Measurements from ENCODE around the gene PDE4D.

Gene PDE4D

GRCh38 chr5:59328709-59329296, 564.7 kb downstream of the PDE4D start:
- no peak overlapping the region for H3K4me3 ChIP-seq (ENCODE audit: low read length)
- H3K36me3 ChIP-seq (ENCODE audit: control insufficient read depth, insufficient read depth, low read length), result no peaks in the 10 kb centered on the region
- no peaks in the 10 kb centered on the region for H3K9me3 ChIP-seq (ENCODE audit: control insufficient read depth, low read length)
- H3K4me1 ChIP-seq (ENCODE audit: control insufficient read depth, insufficient read depth, low read length), result no peaks in the 10 kb centered on the region
- H3K9ac ChIP-seq (ENCODE audit: low read length), result no peak overlapping the region
- H3K27me3 ChIP-seq (ENCODE audit: control insufficient read depth, insufficient read depth, low read length), result no peaks in the 10 kb centered on the region

- Histone ChIP-seq H3K9me3 (ENCODE audit: control insufficient read depth, low read length) (no peaks in the 10 kb centered on the region), H3K27me3 (ENCODE audit: control insufficient read depth, insufficient read depth, low read length) (no peaks in the 10 kb centered on the region), H3K4me3 (ENCODE audit: low read length) (no peak overlapping the region), H3K36me3 (ENCODE audit: control insufficient read depth, insufficient read depth, low read length) (no peaks in the 10 kb centered on the region), H3K9ac (ENCODE audit: low read length) (no peak overlapping the region), H3K4me1 (ENCODE audit: control insufficient read depth, insufficient read depth, low read length) (peaks cover 4% of the 10 kb centered on the region)
These were observed 566.1 kb downstream of the PDE4D start for GRCh38 chr5:59327191-59327980.

GRCh38 chr5:59326596-59326995, 566.9 kb downstream of the PDE4D start:
- no peaks in the 10 kb centered on the region for H3K36me3 ChIP-seq (ENCODE audit: control insufficient read depth, insufficient read depth, low read length)
- no peaks in the 10 kb centered on the region for H3K9me3 ChIP-seq (ENCODE audit: control insufficient read depth, low read length)
- no peak overlapping the region for H3K9ac ChIP-seq (ENCODE audit: low read length)
- peaks cover 4% of the 10 kb centered on the region for H3K4me1 ChIP-seq (ENCODE audit: control insufficient read depth, insufficient read depth, low read length)
- no peak overlapping the region for H3K4me3 ChIP-seq (ENCODE audit: low read length)
- H3K27me3 ChIP-seq (ENCODE audit: control insufficient read depth, insufficient read depth, low read length), result no peaks in the 10 kb centered on the region

GRCh38 chr5:59325070-59325469, 568.5 kb downstream of the PDE4D start:
- no peaks in the 10 kb centered on the region for H3K27me3 ChIP-seq (ENCODE audit: control insufficient read depth, insufficient read depth, low read length)
- H3K4me1 ChIP-seq (ENCODE audit: control insufficient read depth, insufficient read depth, low read length), result peaks cover 4% of the 10 kb centered on the region
- no peak overlapping the region for H3K9ac ChIP-seq (ENCODE audit: low read length)
- no peak overlapping the region for H3K4me3 ChIP-seq (ENCODE audit: low read length)
- no peaks in the 10 kb centered on the region for H3K9me3 ChIP-seq (ENCODE audit: control insufficient read depth, low read length)
- no peaks in the 10 kb centered on the region for H3K36me3 ChIP-seq (ENCODE audit: control insufficient read depth, insufficient read depth, low read length)

GRCh38 chr5:59322894-59323293, 570.6 kb downstream of the PDE4D start:
- no peaks in the 10 kb centered on the region for H3K36me3 ChIP-seq (ENCODE audit: control insufficient read depth, insufficient read depth, low read length)
- no peak overlapping the region for H3K4me3 ChIP-seq (ENCODE audit: low read length)
- no peaks in the 10 kb centered on the region for H3K9me3 ChIP-seq (ENCODE audit: control insufficient read depth, low read length)
- peaks cover 5% of the 10 kb centered on the region for H3K4me1 ChIP-seq (ENCODE audit: control insufficient read depth, insufficient read depth, low read length)
- H3K27me3 ChIP-seq (ENCODE audit: control insufficient read depth, insufficient read depth, low read length), result no peaks in the 10 kb centered on the region
- H3K9ac ChIP-seq (ENCODE audit: low read length), result no peak overlapping the region

GRCh38 chr5:59322058-59322457, 571.5 kb downstream of the PDE4D start:
- H3K36me3 ChIP-seq (ENCODE audit: control insufficient read depth, insufficient read depth, low read length), result no peaks in the 10 kb centered on the region
- H3K4me1 ChIP-seq (ENCODE audit: control insufficient read depth, insufficient read depth, low read length), result peaks cover 13% of the 10 kb centered on the region
- H3K4me3 ChIP-seq (ENCODE audit: low read length), result no peak overlapping the region
- no peak overlapping the region for H3K9ac ChIP-seq (ENCODE audit: low read length)
- H3K27me3 ChIP-seq (ENCODE audit: control insufficient read depth, insufficient read depth, low read length), result no peaks in the 10 kb centered on the region
- no peaks in the 10 kb centered on the region for H3K9me3 ChIP-seq (ENCODE audit: control insufficient read depth, low read length)

- no peaks in the 10 kb centered on the region for H3K9me3 ChIP-seq (ENCODE audit: control insufficient read depth, low read length)
- no peak overlapping the region for H3K4me3 ChIP-seq (ENCODE audit: low read length)
- peaks cover 17% of the 10 kb centered on the region for H3K4me1 ChIP-seq (ENCODE audit: control insufficient read depth, insufficient read depth, low read length)
These were observed 571.9 kb downstream of the PDE4D start for GRCh38 chr5:59321642-59322041.

GRCh38 chr5:59320420-59320819, 573.1 kb downstream of the PDE4D start:
- Histone ChIP-seq H3K9me3 (ENCODE audit: control insufficient read depth, low read length) (no peaks in the 10 kb centered on the region), H3K4me1 (ENCODE audit: control insufficient read depth, insufficient read depth, low read length) (peaks cover 17% of the 10 kb centered on the region), H3K36me3 (ENCODE audit: control insufficient read depth, insufficient read depth, low read length) (no peaks in the 10 kb centered on the region), H3K9ac (ENCODE audit: low read length) (no peak overlapping the region), H3K27me3 (ENCODE audit: control insufficient read depth, insufficient read depth, low read length) (no peaks in the 10 kb centered on the region), H3K4me3 (ENCODE audit: low read length) (no peak overlapping the region)

More at GRCh38 chr5:59321642-59322041, 571.9 kb downstream of the PDE4D start:
- Histone ChIP-seq H3K27me3 (ENCODE audit: control insufficient read depth, insufficient read depth, low read length) (no peaks in the 10 kb centered on the region), H3K9ac (ENCODE audit: low read length) (no peak overlapping the region), H3K36me3 (ENCODE audit: control insufficient read depth, insufficient read depth, low read length) (no peaks in the 10 kb centered on the region)

- Histone ChIP-seq H3K9me3 (ENCODE audit: control insufficient read depth, low read length) (no peaks in the 10 kb centered on the region), H3K9ac (ENCODE audit: low read length) (no peak overlapping the region), H3K36me3 (ENCODE audit: control insufficient read depth, insufficient read depth, low read length) (no peaks in the 10 kb centered on the region), H3K4me3 (ENCODE audit: low read length) (no peak overlapping the region), H3K4me1 (ENCODE audit: control insufficient read depth, insufficient read depth, low read length) (peaks cover 17% of the 10 kb centered on the region), H3K27me3 (ENCODE audit: control insufficient read depth, insufficient read depth, low read length) (no peaks in the 10 kb centered on the region)
These were observed 574.3 kb downstream of the PDE4D start for GRCh38 chr5:59319250-59319649.

- Histone ChIP-seq H3K27me3 (ENCODE audit: control insufficient read depth, insufficient read depth, low read length) (no peaks in the 10 kb centered on the region), H3K4me3 (ENCODE audit: low read length) (no peak overlapping the region)
These were observed 575.7 kb downstream of the PDE4D start for GRCh38 chr5:59317774-59318205.

GRCh38 chr5:59317023-59317773, 576.3 kb downstream of the PDE4D start:
- H3K9me3 ChIP-seq (ENCODE audit: control insufficient read depth, low read length), result no peaks in the 10 kb centered on the region
- H3K9ac ChIP-seq (ENCODE audit: low read length), result no peak overlapping the region
- H3K36me3 ChIP-seq (ENCODE audit: control insufficient read depth, insufficient read depth, low read length), result no peaks in the 10 kb centered on the region
- no peak overlapping the region for H3K4me3 ChIP-seq (ENCODE audit: low read length)
- peaks cover 13% of the 10 kb centered on the region for H3K4me1 ChIP-seq (ENCODE audit: control insufficient read depth, insufficient read depth, low read length)
- no peaks in the 10 kb centered on the region for H3K27me3 ChIP-seq (ENCODE audit: control insufficient read depth, insufficient read depth, low read length)

More at GRCh38 chr5:59317774-59318205, 575.7 kb downstream of the PDE4D start:
- Histone ChIP-seq H3K9me3 (ENCODE audit: control insufficient read depth, low read length) (no peaks in the 10 kb centered on the region), H3K36me3 (ENCODE audit: control insufficient read depth, insufficient read depth, low read length) (no peaks in the 10 kb centered on the region), H3K4me1 (ENCODE audit: control insufficient read depth, insufficient read depth, low read length) (peaks cover 17% of the 10 kb centered on the region), H3K9ac (ENCODE audit: low read length) (no peak overlapping the region)

GRCh38 chr5:59312223-59312622, 581.3 kb downstream of the PDE4D start:
- Histone ChIP-seq H3K9me3 (ENCODE audit: control insufficient read depth, low read length) (no peaks in the 10 kb centered on the region), H3K36me3 (ENCODE audit: control insufficient read depth, insufficient read depth, low read length) (peaks cover 3% of the 10 kb centered on the region), H3K4me3 (ENCODE audit: low read length) (no peak overlapping the region), H3K27me3 (ENCODE audit: control insufficient read depth, insufficient read depth, low read length) (no peaks in the 10 kb centered on the region), H3K4me1 (ENCODE audit: control insufficient read depth, insufficient read depth, low read length) (peaks cover 6% of the 10 kb centered on the region), H3K9ac (ENCODE audit: low read length) (no peak overlapping the region)

All from mucosa of stomach (tissue), 1 donor.